ENCODE measurements around the gene TXNDC17.
A peak's percentile ranks its signal among the peaks of the same experiment; 100 is the strongest.

The TXNDC17 gene

DNA sequence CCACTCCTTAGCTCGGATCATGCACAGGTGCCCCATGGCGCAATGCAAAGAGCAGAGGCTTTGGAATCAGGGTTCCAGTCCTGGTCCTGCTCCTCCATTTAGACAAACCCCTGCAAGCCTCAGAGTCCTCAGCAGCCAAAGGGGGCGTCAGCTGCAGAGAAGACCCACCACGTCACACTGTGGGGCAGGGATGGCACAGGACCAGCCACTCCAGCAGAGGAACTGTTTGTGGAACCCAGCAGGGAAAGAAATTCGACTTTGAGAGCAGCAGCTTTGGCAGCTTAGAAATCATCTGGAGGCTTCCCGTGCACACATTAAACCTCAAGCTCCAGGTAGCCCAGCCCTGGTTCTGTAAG is 35.9 kb downstream of the TXNDC17 start:
- no peak for DNase-seq (ENCODE audit: extremely low spot score)
- TF ChIP-seq BHLHE40 (IDR thresholded peaks at IDR 0.05; ENCODE audit: borderline replicate concordance) (no peak), ZNF384 (IDR thresholded peaks at IDR 0.05) (no peak), L3MBTL2 (conservative IDR thresholded peaks at IDR 0.05) (no peak), ARNT (IDR thresholded peaks at IDR 0.05) (no peak), HDGF (IDR thresholded peaks at IDR 0.05; ENCODE audit: borderline replicate concordance) (no peak)
- ChIA-PET CTCF (interaction anchor here (0.7 to 1.4 kb wide), 2 partner anchors 166 to 234 kb away, joined by 3 to 5 read pairs; no protein-coding TSS in a partner anchor), POLR2A (no interaction called here)

DNA sequence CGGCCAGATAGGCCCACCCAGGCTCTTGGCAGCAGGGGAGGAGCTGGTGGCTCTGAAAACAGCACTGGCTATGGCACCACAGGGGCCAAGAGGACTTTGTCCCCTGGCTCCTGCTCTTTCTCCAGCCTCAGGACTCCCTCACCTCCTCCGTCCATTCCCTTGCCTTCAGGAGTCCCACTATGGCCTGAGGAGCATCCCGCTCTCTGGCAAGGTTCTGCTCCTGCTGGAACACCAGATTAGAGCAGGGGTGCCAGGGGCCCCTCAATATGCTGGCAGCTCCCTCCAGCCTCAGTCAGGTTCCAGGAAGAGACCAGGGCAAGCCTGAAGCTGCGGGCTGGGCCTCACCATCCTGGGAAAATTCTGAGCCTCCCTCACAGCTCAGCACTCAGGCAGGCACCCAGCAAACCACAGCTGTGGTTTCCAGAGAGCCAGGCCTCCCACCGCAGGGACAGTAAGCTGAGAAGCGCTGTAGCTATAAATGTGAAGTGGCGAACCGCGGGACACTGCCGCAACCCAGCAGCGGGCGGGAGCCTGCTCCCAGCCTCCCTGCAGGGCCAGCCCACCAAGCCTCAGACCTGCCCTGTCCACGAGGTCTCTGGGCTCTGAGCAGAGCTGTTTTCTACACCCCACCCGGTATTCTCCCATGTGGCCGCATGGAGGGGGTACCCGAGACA is 36.4 kb downstream of the TXNDC17 start:
- POLR2A ChIA-PET: no interaction called here
- CTCF ChIA-PET: interaction anchor here (0.6 to 1.4 kb wide), 3 partner anchors 166 to 1395 kb away, joined by 3 to 5 read pairs (median 3); partner anchors contain the start of gene RABEP1

DNA sequence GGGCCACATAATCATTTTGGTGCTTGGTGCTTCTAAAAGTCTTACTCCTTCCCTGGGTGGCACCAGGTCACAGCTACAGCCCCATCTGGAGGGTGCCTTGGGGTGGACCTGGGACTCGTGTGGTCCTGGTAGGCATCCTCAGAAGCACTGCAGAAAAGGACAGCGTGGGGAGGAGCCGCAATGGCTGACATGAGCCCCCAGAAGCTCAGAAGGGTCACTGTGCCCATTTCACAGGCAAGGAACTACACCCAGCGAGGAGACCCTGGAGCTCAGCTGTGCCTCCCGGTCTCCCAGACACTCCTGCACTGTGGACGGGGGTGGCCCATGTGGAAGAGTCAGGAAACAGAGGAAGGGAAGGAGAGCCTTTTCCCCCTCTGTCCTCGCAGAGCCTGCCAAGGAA is 37.1 kb downstream of the TXNDC17 start:
- TF ChIP-seq FOXA1 (IDR thresholded peaks at IDR 0.05): no peak
- TF ChIP-seq SUZ12 (IDR thresholded peaks at IDR 0.05): no peak
- no peak for TF ChIP-seq LEF1 (IDR thresholded peaks at IDR 0.05; ENCODE audit: borderline replicate concordance)
- POLR2A ChIA-PET: no interaction called here
- CTCF ChIA-PET: interaction anchor here (0.6 to 1.4 kb wide), 2 partner anchors 233 to 1396 kb away, joined by 3 to 5 read pairs; partner anchors contain the start of gene RABEP1
- DNase-seq (ENCODE audit: extremely low spot score): no peak

More for the DNA sequence above, 36.4 kb downstream of the TXNDC17 start:
- peak; percentile 70 for DNase-seq (ENCODE audit: extremely low spot score)
- TF ChIP-seq BHLHE40 (IDR thresholded peaks at IDR 0.05; ENCODE audit: borderline replicate concordance): no peak
- peak; percentile 32; the same call in 1 of the 2 replicates for TF ChIP-seq L3MBTL2 (conservative IDR thresholded peaks at IDR 0.05)

DNA sequence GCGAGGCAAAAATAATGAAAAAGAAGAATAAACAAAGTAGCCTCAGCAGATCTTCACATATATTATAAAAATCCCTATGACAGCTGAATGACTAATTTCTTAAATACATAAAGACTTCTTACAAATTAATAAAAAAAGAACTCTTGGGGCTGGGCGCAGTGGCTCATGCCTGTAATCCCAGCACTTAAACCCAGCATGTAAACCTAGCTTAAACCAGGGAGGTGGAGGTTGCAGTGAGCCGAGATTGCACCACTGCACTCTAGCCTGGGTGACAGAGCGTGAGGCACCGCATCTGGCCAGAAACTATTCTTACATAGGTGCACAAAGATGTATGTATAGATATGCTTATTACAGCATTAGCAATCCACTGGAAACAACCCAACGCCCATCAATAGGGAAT is 38.4 kb downstream of the TXNDC17 start:
- ChIA-PET POLR2A (no interaction called here), CTCF (no interaction called here)
- no peak for DNase-seq (ENCODE audit: extremely low spot score)
- TF ChIP-seq, protein P1, sequence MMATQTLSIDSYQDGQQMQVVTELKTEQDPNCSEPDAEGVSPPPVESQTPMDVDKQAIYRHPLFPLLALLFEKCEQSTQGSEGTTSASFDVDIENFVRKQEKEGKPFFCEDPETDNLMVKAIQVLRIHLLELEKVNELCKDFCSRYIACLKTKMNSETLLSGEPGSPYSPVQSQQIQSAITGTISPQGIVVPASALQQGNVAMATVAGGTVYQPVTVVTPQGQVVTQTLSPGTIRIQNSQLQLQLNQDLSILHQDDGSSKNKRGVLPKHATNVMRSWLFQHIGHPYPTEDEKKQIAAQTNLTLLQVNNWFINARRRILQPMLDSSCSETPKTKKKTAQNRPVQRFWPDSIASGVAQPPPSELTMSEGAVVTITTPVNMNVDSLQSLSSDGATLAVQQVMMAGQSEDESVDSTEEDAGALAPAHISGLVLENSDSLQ (IDR thresholded peaks at IDR 0.05): no peak
- TF ChIP-seq CTBP1 (IDR thresholded peaks at IDR 0.05; ENCODE audit: borderline replicate concordance) (no peak), SUZ12 (IDR thresholded peaks at IDR 0.05) (no peak)

DNA sequence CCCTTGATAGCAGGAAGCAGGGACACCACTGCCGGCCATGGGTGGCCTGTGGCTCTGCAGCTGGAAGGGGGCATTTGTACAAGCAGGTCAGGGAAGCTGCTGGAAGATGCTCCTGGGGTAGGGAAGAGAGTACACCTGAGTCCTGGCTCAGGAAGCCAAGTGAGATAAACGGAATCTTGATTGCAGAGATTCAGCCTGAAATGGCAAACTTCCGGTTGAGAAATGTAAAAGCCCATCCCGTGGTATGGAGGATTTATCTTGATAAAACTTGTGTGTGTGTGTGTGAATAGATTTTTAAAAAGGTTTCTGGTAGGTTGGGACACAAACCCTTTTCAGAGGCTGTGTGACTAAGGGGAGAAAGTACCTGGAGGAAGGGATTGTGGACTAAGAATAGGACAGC is 40.3 kb downstream of the TXNDC17 start:
- CTCF ChIA-PET: no interaction called here
- no peak for DNase-seq (ENCODE audit: extremely low spot score)
- POLR2A ChIA-PET: no interaction called here
- TF ChIP-seq, protein P1 (IDR thresholded peaks at IDR 0.05): no peak
- no peak for TF ChIP-seq FOXK2 (IDR thresholded peaks at IDR 0.05)
- TF ChIP-seq ELF4 (IDR thresholded peaks at IDR 0.05): no peak
- TF ChIP-seq TARDBP (IDR thresholded peaks at IDR 0.05): no peak
- TF ChIP-seq SP1 (IDR thresholded peaks at IDR 0.05): no peak
- no peak for TF ChIP-seq NFRKB (IDR thresholded peaks at IDR 0.05)
- TF ChIP-seq CTBP1 (IDR thresholded peaks at IDR 0.05; ENCODE audit: borderline replicate concordance): no peak
- no peak for TF ChIP-seq LEF1 (IDR thresholded peaks at IDR 0.05; ENCODE audit: borderline replicate concordance)
- TF ChIP-seq BHLHE40 (IDR thresholded peaks at IDR 0.05; ENCODE audit: borderline replicate concordance): no peak
- TF ChIP-seq HDGF (IDR thresholded peaks at IDR 0.05; ENCODE audit: borderline replicate concordance): no peak
- no peak for TF ChIP-seq FOXM1 (IDR thresholded peaks at IDR 0.05; ENCODE audit: borderline replicate concordance)
- no peak for TF ChIP-seq FOXA1 (IDR thresholded peaks at IDR 0.05)
- no peak for TF ChIP-seq ARNT (IDR thresholded peaks at IDR 0.05)
- TF ChIP-seq SUZ12 (IDR thresholded peaks at IDR 0.05): no peak
- TF ChIP-seq L3MBTL2 (conservative IDR thresholded peaks at IDR 0.05): no peak
- TF ChIP-seq ZNF384 (IDR thresholded peaks at IDR 0.05): no peak

DNA sequence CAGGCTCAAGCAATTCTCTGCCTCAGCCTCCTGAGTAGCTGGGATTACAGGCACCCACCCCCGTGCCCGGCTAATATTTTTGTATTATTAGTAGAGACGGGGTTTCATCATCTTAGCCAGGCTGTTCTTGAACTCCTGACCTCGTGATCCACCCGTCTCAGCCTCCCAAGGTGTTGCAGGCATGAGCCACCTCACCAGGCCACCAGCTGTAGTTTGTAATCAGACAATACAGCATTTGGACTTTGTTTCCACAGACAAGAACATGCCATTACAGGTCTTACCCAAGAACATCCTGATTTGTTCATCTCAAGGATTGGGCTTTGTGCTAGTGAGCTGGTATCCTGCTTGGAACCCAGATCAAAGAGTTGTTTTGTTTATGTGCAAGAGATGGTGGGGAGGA is 40.8 kb downstream of the TXNDC17 start:
- ChIA-PET POLR2A (no interaction called here), CTCF (no interaction called here)
- DNase-seq (ENCODE audit: extremely low spot score): no peak
- TF ChIP-seq L3MBTL2 (conservative IDR thresholded peaks at IDR 0.05) (no peak), CTBP1 (IDR thresholded peaks at IDR 0.05; ENCODE audit: borderline replicate concordance) (no peak), TARDBP (IDR thresholded peaks at IDR 0.05) (no peak), FOXM1 (IDR thresholded peaks at IDR 0.05; ENCODE audit: borderline replicate concordance) (no peak)

DNA sequence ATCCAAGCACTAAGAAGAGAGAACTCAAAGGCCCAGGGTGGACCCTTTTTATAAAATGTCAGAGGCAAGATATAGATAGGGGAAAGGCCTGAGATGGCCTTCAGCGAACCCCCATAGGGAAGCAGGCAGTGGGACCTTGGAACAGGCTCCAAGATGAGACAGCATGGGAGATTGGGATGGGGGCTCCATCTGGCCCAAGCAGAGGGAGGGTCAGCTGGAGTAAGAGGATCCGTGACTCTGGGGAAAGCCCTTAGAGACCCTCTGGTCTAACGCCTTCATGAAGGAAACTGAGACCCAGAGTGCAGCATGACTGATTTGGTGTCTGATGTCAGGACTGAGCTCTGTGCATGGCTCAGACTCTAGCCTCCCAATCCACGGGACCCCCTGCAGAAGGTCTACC is 41.5 kb downstream of the TXNDC17 start:
- POLR2A ChIA-PET: no interaction called here
- CTCF ChIA-PET: no interaction called here
- TF ChIP-seq ELF4 (IDR thresholded peaks at IDR 0.05): no peak
- no peak for TF ChIP-seq LEF1 (IDR thresholded peaks at IDR 0.05; ENCODE audit: borderline replicate concordance)
- TF ChIP-seq TARDBP (IDR thresholded peaks at IDR 0.05): no peak
- TF ChIP-seq, protein P1 (IDR thresholded peaks at IDR 0.05): no peak
- no peak for TF ChIP-seq HDGF (IDR thresholded peaks at IDR 0.05; ENCODE audit: borderline replicate concordance)
- TF ChIP-seq SP1 (IDR thresholded peaks at IDR 0.05): no peak
- no peak for TF ChIP-seq CTBP1 (IDR thresholded peaks at IDR 0.05; ENCODE audit: borderline replicate concordance)
- no peak for DNase-seq (ENCODE audit: extremely low spot score)
